Measurements from ENCODE around the gene PLCB3.

DNA sequence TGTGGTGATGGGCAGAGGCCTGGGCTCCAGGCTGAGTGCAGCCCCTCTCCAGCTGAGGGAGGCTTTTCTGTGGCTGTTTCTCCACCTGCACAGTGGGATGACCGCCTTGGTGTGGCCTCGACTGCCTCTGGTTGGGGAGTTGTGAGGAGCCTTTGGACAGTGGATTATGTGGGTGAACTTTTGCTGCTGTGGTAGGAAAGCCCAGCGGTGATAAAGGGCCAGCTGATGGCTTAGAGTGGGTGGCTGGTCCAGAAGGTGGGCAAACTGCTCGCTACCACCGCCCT, 52.6 kb downstream of the PLCB3 start:
- TF ChIP-seq TAF1 (IDR thresholded peaks at IDR 0.05; ENCODE audit: low read depth) (no peak), EZH2 (IDR thresholded peaks at IDR 0.05; ENCODE audit: borderline replicate concordance, insufficient read depth, low read length, poor library complexity, severe bottlenecking) (no peak), CTCF (IDR thresholded peaks at IDR 0.05; ENCODE audit: poor library complexity, severe bottlenecking) (no peak), EP300 (conservative IDR thresholded peaks at IDR 0.05; ENCODE audit: poor library complexity, severe bottlenecking) (no peak), POLR2AphosphoS5 (IDR thresholded peaks at IDR 0.05) (no peak), SMC3 (conservative IDR thresholded peaks at IDR 0.05; ENCODE audit: poor library complexity) (no peak)
